A673 (cell line): ENCODE data around the gene EXOC3L4. TPM values are rescaled to one million over a fixed set of nuclear protein-coding genes. Genes with fewer than 3 reads are reported as not detected.

Source experiments
- BruUV-seq: library from RNA; stranded (reverse); fragments of 400-500 nt; replicated peaks from 2 replicates; lab custom pipeline; 2021; lab: Mats Ljungman, UMichigan
- CTCF ChIA-PET: fragments of 300-600 bp; sonication (Branson Sonifier 250); formaldehyde crosslinking; loops from one replicate; lab custom pipeline; 2022; ENCODE audit warnings: antibody characterized with exemption; lab: Charles Lee
- POLR2A ChIA-PET: fragments of 300-600 bp; sonication (Branson Sonifier 250); formaldehyde crosslinking; loops from one replicate; lab custom pipeline; 2022; ENCODE audit warnings: antibody characterized with exemption; ENCODE audit not compliant: low non-redundant PET; lab: Charles Lee
- DNase-seq: peaks from one replicate; pipeline ENCODE4 v3.0.0-alpha.2; 2015; ENCODE audit warnings: low spot score
- H3K27ac ChIP-seq: fragments of 200-600 bp; sonication (generic); 2 replicates; pipeline ENCODE4 v1.5.1; 2016; ENCODE audit warnings: mixed run types, low read depth, mild to moderate bottlenecking, mixed read lengths, antibody characterized with exemption, low read length; ENCODE audit not compliant: poor library complexity, severe bottlenecking
- H3K27me3 ChIP-seq: fragments of 200-600 bp; sonication (generic); replicated peaks from 2 replicates; pipeline ENCODE4 v1.6.1; 2017; ENCODE audit warnings: mixed run types, low read depth, mild to moderate bottlenecking, mixed read lengths, antibody characterized with exemption, low read length; ENCODE audit not compliant: insufficient read depth, poor library complexity
- H3K36me3 ChIP-seq: fragments of 200-600 bp; sonication (generic); 2 replicates; pipeline ENCODE4 v1.6.1; 2016; ENCODE audit warnings: mixed run types, mild to moderate bottlenecking, mixed read lengths, antibody characterized with exemption, low read length; ENCODE audit not compliant: insufficient read depth, poor library complexity, severe bottlenecking
- H3K4me1 ChIP-seq: fragments of 200-600 bp; sonication (generic); 2 replicates; pipeline ENCODE4 v1.6.1; 2017; ENCODE audit warnings: mixed run types, mild to moderate bottlenecking, mixed read lengths, antibody characterized with exemption, low read length; ENCODE audit not compliant: insufficient read depth, poor library complexity, severe bottlenecking
- H3K4me3 ChIP-seq: fragments of 200-600 bp; sonication (generic); 2 replicates; pipeline ENCODE4 v1.5.1; 2016; ENCODE audit warnings: low read depth, mixed run types, mild to moderate bottlenecking, mixed read lengths, low read length; ENCODE audit not compliant: poor library complexity, severe bottlenecking
- H3K9me3 ChIP-seq: fragments of 200-600 bp; sonication (generic); 2 replicates; pipeline ENCODE4 v1.6.1; 2016; ENCODE audit warnings: mixed run types, low read depth, mild to moderate bottlenecking, mixed read lengths, antibody characterized with exemption, low read length; ENCODE audit not compliant: poor library complexity, severe bottlenecking
- EZH2 ChIP-seq: fragments of 200-600 bp; sonication (generic); IDR thresholded peaks from 2 replicates; pipeline ENCODE4 v1.6.1; 2017; ENCODE audit warnings: borderline replicate concordance, low read depth, mild to moderate bottlenecking, mixed read lengths, antibody characterized with exemption, low read length; ENCODE audit not compliant: poor library complexity, severe bottlenecking
- intact Hi-C: fragments of 100-400 bp; cut with micrococcal nuclease; formaldehyde crosslinking; loops from one replicate; pipeline ENCODE4 v1.10.0; 2022; ENCODE audit not compliant: unreplicated experiment
- total RNA-seq: library from RNA; stranded (reverse); gene quantifications from 2 replicates; pipeline ENCODE4 v1.2.3, GENCODE V29; 2021
- TF ChIP-seq, protein P1 (sequence below): fragments of 300-800, 200-600 bp; sonication (generic); conservative IDR thresholded peaks from 2 replicates; pipeline ENCODE4 v1.5.1; 2017; ENCODE audit warnings: low read depth, mild to moderate bottlenecking, antibody characterized with exemption, low read length, moderate library complexity, mixed read lengths

The EXOC3L4 gene
- total RNA-seq, 1 experiment from 2014 or later, result not detected

DNA sequence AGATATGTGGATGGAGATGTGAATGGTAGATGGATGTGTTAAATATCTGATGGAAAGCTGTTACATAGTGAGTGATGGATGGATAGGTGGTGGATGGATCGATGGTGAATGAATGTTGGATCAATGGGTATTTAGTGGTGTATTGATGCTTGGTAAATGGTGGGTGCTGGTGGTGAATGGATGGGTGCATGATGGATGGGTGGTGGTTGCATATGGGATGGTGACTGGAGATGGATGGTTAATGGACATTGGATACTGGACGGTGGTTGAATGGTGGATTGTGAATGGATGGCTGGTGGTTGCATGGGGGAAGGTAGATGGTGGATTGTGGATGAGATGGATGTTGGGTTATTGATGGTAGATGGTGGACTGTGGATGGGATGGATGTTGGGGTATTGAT lies 12.6 kb upstream of the EXOC3L4 start:
- Histone ChIP-seq H3K4me3 (no peak overlapping the region), H3K27me3 (no peaks in the 10 kb centered on the region), H3K27ac (no peak overlapping the region), H3K4me1 (peaks cover 6% of the 10 kb centered on the region), H3K9me3 (no peaks in the 10 kb centered on the region), H3K36me3 (no peaks in the 10 kb centered on the region)
- no peak for DNase-seq
- ChIA-PET POLR2A (no interaction called here), CTCF (interaction anchor here (0.6 kb wide), 1 partner anchor 213 kb away, joined by 3 read pairs; no protein-coding TSS in a partner anchor)
- no peak for TF ChIP-seq EZH2
- intact Hi-C loops, result no loop called here
- BruUV-seq, result no TSS peak

DNA sequence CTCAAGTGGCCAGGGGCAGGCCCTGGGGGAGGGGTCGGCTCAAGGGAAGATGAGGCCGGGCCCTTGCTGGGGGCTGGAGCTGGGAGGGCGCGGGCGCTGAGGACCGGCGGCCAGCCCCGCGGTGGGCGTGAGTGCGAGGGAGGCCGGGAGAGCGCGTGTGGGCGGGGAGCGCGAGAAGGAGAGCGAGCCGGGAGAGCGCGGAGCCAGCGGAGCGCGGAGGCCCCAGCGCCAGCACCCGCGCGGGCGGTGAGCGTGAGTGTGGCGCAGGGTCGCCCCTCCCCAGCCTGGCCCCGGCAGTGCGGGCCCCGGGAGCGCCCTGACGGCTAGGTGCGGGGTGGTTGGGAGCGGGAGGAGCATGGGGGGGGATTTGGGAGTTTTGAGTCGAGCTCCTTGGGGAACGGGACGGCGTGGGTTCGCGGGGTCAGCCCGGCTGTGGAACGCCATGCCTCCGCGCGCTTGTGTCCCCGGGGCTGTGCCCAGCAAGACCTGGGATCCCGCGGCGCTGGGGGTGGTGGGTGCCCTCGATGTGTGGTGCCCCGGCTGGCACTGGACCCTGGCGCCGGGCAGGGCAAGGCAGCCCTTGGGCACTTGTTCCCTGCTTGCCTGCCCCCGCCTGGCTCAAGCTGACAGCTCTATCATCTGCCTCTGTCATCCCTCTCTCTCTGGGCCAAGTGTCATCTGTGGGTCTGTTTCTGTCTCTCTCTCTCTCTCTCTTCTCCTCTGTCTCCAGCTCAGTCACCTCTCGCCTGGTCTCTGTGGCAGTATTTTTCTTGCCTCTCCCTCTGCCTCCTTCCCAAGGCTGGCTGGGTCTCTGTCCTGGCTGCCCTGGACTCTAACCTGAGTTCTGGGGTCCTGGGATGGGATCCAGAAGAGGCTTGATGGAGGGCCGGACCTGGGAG lies 10.3 kb upstream of the EXOC3L4 start, which contains the start of gene LBHD2:
LBHD2 (plus strand) TSS at position 190 of the 899 bp plus-strand sequence. CDS start 1,803 bp downstream, outside the sequence.
- ChIA-PET POLR2A (interaction anchor here (0.7 kb wide), 1 partner anchor 91 kb away, joined by 9 read pairs; no protein-coding TSS in a partner anchor), CTCF (no interaction called here)
- DNase-seq, result peak; percentile 46
- no peaks in the 10 kb centered on the region for H3K4me1 ChIP-seq
- H3K27me3 ChIP-seq, result no peaks in the 10 kb centered on the region
- BruUV-seq, result no TSS peak
- intact Hi-C loops, result no loop called here
- H3K9me3 ChIP-seq, result no peaks in the 10 kb centered on the region
- H3K27ac ChIP-seq, result no peak within 1 kb of the TSS
- no peaks in the 10 kb centered on the region for H3K36me3 ChIP-seq
- H3K4me3 ChIP-seq, result peak within 1 kb of the TSS; percentile 33
- TF ChIP-seq EZH2, result no peak
- TF ChIP-seq, protein P1, sequence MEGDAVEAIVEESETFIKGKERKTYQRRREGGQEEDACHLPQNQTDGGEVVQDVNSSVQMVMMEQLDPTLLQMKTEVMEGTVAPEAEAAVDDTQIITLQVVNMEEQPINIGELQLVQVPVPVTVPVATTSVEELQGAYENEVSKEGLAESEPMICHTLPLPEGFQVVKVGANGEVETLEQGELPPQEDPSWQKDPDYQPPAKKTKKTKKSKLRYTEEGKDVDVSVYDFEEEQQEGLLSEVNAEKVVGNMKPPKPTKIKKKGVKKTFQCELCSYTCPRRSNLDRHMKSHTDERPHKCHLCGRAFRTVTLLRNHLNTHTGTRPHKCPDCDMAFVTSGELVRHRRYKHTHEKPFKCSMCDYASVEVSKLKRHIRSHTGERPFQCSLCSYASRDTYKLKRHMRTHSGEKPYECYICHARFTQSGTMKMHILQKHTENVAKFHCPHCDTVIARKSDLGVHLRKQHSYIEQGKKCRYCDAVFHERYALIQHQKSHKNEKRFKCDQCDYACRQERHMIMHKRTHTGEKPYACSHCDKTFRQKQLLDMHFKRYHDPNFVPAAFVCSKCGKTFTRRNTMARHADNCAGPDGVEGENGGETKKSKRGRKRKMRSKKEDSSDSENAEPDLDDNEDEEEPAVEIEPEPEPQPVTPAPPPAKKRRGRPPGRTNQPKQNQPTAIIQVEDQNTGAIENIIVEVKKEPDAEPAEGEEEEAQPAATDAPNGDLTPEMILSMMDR, result no peak

DNA sequence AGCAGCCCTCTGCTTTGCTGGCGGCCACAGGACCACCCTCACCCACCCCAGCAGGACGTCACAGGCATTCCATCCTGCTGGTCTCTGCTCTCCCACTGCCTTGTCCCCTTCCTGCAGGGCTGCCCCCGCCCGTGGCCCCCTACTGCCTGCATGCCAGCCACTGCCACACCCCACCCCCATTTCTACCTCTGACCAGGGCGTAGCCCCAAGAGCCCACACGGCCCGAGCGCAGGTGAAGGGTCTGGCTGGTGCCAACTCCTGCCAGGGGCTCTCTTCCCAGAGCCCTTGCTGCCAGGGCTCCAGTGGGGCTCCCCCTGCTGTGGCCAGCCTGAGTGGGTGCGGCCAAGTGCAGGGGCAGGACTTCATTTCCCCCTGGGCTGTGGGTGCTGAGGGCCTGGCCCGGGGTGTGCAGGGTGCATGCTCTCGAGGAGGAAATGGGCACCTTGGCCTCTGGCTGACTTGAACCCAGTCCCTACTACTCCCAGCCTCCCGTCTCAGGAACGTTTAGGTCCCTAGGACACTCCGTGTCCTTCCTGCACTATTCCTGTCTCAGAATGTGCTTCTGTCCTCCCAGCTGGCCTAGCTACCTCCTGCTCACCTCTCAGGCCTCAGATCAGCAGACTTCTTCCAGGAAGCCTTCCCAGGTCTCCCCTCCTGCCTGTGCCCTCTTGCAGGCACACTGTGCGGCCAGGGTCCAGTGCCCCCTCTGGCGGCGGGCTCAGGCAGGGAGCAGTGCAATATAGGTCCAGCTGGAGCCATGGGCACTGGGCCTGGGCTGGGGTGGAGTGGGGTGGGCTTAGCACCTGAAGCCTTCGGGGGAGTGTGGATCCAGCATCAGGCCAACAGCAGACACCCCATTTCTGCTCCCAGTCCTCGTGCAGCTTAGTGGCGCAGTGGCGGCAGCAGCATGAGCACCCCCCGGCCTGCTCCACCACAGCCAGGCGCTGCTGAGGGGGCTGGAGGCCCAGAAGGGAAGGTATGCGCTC lies 9.1 kb upstream of the EXOC3L4 start:
- no peak overlapping the region for H3K4me3 ChIP-seq
- intact Hi-C loops, result no loop called here
- no peak overlapping the region for H3K27ac ChIP-seq
- DNase-seq, result no peak
- POLR2A ChIA-PET, result no interaction called here
- no peaks in the 10 kb centered on the region for H3K4me1 ChIP-seq
- no peak for TF ChIP-seq EZH2
- no peaks in the 10 kb centered on the region for H3K36me3 ChIP-seq
- BruUV-seq, result no TSS peak
- H3K9me3 ChIP-seq, result no peaks in the 10 kb centered on the region
- no peaks in the 10 kb centered on the region for H3K27me3 ChIP-seq
- CTCF ChIA-PET, result no interaction called here
